Measurements from ENCODE around the gene KLF7.

DNA sequence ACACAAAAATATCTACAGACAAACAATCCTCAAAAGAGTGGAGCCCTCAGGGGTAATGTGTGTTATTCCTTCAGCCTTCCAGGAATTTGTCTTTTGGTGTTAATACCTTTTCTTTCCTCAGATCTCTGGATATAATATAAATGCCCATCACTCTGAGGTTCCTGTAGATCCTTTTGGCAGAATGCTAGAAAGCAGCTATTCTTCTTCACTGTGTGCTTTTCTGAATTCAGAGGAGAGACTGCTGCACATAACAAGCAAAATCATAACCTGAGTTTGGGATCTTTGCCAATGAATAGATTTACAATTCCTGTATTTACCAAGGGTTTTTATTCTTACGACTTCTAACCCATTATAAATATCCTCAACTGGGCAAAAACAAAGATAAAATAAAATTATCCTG, 57.3 kb downstream of the KLF7 start:
- TF ChIP-seq, protein P1, sequence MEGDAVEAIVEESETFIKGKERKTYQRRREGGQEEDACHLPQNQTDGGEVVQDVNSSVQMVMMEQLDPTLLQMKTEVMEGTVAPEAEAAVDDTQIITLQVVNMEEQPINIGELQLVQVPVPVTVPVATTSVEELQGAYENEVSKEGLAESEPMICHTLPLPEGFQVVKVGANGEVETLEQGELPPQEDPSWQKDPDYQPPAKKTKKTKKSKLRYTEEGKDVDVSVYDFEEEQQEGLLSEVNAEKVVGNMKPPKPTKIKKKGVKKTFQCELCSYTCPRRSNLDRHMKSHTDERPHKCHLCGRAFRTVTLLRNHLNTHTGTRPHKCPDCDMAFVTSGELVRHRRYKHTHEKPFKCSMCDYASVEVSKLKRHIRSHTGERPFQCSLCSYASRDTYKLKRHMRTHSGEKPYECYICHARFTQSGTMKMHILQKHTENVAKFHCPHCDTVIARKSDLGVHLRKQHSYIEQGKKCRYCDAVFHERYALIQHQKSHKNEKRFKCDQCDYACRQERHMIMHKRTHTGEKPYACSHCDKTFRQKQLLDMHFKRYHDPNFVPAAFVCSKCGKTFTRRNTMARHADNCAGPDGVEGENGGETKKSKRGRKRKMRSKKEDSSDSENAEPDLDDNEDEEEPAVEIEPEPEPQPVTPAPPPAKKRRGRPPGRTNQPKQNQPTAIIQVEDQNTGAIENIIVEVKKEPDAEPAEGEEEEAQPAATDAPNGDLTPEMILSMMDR (IDR thresholded peaks at IDR 0.05) = no peak
- no peak for TF ChIP-seq POLR2AphosphoS5 (IDR thresholded peaks at IDR 0.05; ENCODE audit: low read depth, low read length)
